Upper lobe of left lung (tissue), 4 donors: ENCODE data around the gene TRIL.

ENCODE experiments used
- POLR2A ChIP-seq, 4 donors: fragments of 450-650 bp; IDR thresholded peaks; one replicate each; pipeline ENCODE4 v1.5.1; 2016 to 2017; ENCODE audit warnings: antibody characterized with exemption in 4 of 4, mild to moderate bottlenecking in 2 of 4
- TF ChIP-seq, protein P1 (sequence below), 6 experiments: fragments of 450-650 bp in 4 of 6; fragments of 200-600 bp in 2 of 6; sonication (generic) in 2 of 6; IDR thresholded peaks; one replicate each; pipeline ENCODE4 v1.5.1; 2016 to 2019; ENCODE audit warnings: antibody characterized with exemption in 6 of 6

DNA sequence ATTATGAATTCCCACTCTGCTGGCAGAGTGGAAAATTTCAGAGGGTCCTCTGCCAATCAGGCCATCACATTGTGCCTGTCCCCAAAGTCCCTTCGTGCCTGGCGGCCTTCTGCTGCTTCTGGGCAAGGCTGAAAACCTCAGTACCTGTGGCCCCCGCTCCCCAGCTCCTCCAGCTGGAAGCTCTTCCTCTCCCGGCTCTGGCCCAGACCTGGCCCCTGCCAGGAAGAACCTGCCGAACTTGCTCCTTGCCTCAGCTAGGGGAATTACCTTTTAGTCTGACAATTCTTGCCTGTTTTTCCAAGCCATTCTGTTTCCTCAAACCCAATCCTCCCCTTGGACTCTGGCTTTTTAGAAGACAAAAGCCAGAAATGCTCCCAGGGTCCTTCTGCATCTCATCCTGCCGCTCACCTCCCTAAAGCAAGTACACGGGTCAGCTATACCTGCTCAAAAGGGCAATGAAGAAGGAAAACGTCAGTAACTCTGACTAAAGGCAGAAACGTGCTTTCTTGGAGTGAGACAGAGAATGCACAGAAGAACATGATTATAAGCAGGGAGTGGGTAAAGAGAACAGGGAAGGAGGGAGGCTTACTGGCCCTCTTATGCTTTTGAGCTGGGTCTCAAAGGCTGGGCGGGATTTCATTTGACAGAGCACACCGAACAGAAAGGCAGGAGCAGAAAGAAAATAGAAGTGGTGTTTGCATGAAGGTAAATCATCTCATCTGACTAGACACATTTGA lies 28.1 kb upstream of the TRIL start:
- TF ChIP-seq, protein P1, sequence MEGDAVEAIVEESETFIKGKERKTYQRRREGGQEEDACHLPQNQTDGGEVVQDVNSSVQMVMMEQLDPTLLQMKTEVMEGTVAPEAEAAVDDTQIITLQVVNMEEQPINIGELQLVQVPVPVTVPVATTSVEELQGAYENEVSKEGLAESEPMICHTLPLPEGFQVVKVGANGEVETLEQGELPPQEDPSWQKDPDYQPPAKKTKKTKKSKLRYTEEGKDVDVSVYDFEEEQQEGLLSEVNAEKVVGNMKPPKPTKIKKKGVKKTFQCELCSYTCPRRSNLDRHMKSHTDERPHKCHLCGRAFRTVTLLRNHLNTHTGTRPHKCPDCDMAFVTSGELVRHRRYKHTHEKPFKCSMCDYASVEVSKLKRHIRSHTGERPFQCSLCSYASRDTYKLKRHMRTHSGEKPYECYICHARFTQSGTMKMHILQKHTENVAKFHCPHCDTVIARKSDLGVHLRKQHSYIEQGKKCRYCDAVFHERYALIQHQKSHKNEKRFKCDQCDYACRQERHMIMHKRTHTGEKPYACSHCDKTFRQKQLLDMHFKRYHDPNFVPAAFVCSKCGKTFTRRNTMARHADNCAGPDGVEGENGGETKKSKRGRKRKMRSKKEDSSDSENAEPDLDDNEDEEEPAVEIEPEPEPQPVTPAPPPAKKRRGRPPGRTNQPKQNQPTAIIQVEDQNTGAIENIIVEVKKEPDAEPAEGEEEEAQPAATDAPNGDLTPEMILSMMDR (IDR thresholded peaks at IDR 0.05), result no peak
- TF ChIP-seq POLR2A (IDR thresholded peaks at IDR 0.05), result no peak
